Esophagus muscularis mucosa (tissue), 3 donors: ENCODE results near the gene CHST14.

Experiments used
- CTCF ChIP-seq, 3 experiments: fragments of 200-600 bp in 2 of 3; fragments of 450-650 bp in 1 of 3; sonication (generic) in 2 of 3; IDR thresholded peaks; one replicate each; pipeline ENCODE4 v1.5.1; 2017 to 2019; ENCODE audit warnings: antibody characterized with exemption in 3 of 3, mild to moderate bottlenecking in 2 of 3, moderate library complexity in 1 of 3
- POLR2A ChIP-seq: fragments of 450-650 bp; IDR thresholded peaks from one replicate; pipeline ENCODE4 v1.6.1; 2017; ENCODE audit warnings: antibody characterized with exemption, moderate library complexity, mild to moderate bottlenecking, low read depth

GRCh38 chr15:40470423-40471104, at the start of gene CHST14:
- TF ChIP-seq POLR2A: no peak
- peak in 1 of 3 experiments; percentile 6 for TF ChIP-seq CTCF (IDR thresholded peaks at IDR 0.05)
